Measurements from ENCODE around the gene CMKLR1.

The CMKLR1 gene

GRCh38 chr12:108260969-108261368, 78.1 kb downstream of the CMKLR1 start:
- DNase-seq (ENCODE audit: low read depth) = no peak

GRCh38 chr12:108260039-108260438, 79.1 kb downstream of the CMKLR1 start:
- DNase-seq (ENCODE audit: low read depth) = no peak

DNA sequence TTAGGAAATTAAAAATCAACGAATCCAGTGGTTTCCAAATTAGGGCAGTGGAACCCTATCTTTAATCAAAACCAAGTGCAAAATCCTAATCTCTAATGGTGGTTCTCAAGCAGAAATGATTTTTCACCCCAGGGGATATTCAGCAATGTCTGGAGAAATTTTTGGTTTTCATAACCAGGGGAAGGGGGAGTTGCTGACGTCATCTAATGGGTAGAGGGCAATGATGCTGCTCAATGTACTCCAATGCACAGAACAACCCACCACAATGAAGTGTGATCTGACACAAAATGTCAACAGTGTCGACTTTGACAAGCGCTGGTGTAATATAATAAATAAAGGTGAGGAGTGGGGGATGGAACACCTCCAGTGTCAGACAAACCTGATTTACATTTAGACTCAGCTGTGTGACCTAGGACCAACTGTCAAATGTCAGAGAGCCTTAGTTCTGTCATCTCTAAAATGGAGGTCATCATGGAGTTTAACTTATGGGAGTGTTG, 81.5 kb downstream of the CMKLR1 start:
- no peak for DNase-seq (ENCODE audit: low read depth)

GRCh38 chr12:108257004-108257403, 82.1 kb downstream of the CMKLR1 start:
- DNase-seq (ENCODE audit: low read depth) = no peak

- DNase-seq (ENCODE audit: low read depth) = no peak
These were observed 83.9 kb downstream of the CMKLR1 start for GRCh38 chr12:108255252-108255602.

- no peak for DNase-seq (ENCODE audit: low read depth)
These were observed 84.4 kb downstream of the CMKLR1 start for GRCh38 chr12:108254517-108255251.

DNA sequence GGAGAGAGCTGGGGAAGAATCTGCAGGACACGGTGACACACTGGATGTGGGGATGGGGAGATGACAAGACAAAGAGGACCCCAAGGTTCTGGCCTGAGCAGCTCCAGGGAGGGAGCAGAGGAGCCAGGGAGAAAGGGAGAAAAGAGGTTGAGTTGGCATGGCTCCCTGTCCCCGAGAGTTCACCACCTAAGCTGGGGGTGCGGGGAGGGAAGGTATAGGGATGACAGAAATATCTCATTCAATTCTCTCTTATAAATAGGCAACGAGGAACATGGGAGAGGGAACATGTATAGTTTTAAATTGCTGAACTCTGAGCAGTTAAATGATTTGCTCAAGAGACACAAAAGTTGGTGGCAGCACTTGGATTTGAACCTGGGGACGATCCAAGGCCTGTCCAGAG, 85.1 kb downstream of the CMKLR1 start:
- DNase-seq (ENCODE audit: low read depth) = no peak

DNA sequence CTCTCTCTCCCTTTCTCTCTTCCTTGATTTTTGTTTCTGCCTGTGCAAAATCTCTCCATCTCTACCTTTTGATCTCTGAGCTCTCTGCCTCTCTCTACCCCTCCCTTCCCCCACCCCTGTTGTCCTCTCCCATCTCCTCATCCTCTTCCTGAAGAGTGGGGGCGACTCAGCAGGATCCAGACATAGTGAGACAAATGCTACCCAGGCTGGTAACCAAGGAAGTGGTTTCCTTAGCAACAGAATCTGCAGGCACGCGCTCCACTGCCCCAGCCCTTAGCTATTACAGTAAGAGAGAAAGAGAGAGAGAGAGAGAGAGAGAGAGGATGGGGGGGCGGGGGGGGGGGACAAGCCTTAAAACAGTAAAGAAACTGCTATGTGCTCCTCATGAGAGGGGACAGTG, 85.6 kb downstream of the CMKLR1 start:
- no peak for DNase-seq (ENCODE audit: low read depth)

GRCh38 chr12:108252523-108252922, 86.6 kb downstream of the CMKLR1 start:
- no peak for DNase-seq (ENCODE audit: low read depth)

DNA sequence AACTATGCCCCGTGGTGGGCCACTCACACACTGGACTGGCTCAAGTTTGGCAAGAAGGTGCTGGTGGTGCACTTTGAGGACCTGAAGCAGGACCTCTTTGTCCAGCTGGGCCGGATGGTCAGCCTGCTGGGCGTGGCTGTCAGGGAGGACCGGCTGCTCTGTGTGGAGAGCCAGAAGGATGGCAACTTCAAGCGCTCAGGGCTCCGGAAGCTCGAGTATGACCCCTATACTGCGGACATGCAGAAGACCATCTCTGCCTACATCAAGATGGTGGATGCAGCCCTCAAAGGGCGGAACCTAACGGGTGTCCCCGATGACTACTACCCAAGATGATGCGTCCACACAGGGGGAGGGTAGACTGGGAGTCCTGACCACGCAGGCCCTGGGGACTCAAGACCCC, 91.1 kb downstream of the CMKLR1 start:
- no peak for DNase-seq (ENCODE audit: low read depth)

DNA sequence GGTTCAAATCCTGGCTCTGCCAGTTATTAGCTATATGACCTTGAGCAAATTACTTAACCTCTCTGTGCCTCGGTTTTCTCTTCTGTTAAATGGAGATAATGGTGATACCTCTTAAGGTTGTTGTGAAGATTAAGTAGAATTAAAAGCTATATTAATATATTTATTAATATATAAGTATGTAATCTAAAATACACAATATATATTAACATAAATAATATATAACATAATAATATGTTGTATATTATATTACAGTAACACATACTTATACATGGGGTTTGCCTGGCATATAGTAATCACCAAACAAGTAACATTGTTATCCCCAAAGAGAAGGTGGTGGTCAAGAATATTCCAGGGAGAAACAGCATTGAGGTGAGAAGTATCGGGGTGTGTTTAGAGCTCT, 92.0 kb downstream of the CMKLR1 start:
- no peak for DNase-seq (ENCODE audit: low read depth)

GRCh38 chr12:108241986-108242703, 97.0 kb downstream of the CMKLR1 start:
- DNase-seq (ENCODE audit: low read depth) = no peak

DNA sequence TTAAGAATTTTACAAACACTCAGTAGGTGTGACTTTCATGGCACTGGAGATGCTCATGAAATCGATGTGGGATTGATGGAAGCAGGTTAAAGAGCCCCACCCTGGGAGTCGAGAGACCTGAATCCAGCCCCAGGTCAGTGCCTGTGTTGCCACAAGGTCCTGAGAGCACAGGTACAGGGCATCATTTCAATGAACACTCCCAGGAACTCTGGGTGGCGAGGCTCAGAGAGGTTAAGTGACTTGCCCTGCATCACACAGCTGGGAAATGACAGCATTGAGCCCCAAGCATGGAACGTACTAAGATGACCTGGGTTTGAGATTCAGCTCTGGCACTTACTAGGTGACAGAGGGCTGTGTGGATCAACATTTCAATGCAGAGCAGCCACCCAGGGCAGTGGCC, 98.2 kb downstream of the CMKLR1 start:
- DNase-seq (ENCODE audit: low read depth) = no peak

- DNase-seq (ENCODE audit: low read depth) = no peak
These were observed 98.9 kb downstream of the CMKLR1 start for GRCh38 chr12:108240027-108240785.

DNA sequence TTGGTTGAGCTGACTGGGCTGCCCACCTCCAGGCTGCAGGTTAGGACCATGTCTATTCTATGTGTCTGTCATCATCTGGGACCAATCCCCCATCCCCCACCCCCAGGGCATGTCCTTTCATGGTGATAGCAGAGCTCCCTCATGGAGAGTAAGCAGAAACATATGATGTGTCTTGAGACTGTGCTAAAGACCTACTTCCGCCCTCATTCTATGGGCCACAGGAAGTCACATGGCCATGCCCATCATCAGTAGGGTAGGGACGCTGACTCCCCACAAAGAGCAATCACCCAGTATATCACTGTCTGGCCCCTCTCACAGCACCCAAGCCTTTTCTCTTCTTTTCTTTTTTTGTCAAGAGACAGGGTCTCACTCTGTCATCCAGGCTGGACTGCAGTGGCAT, 99.7 kb downstream of the CMKLR1 start:
- DNase-seq (ENCODE audit: low read depth) = no peak

GRCh38 chr12:108238474-108238873, 100.6 kb downstream of the CMKLR1 start:
- DNase-seq (ENCODE audit: low read depth) = no peak
